Muscle layer of colon (tissue), 2 donors: Measurements from ENCODE around the gene TMEM11.
"Not testable (repeated sequence)": the region's sequence is repeated elsewhere in the genome, so short reads cannot be mapped to it uniquely, and the experiment has no call there.

Experiments used
- H3K27ac ChIP-seq: one replicate; pipeline ENCODE4 v1.7.0; 2013; ENCODE audit warnings: low read depth, mild to moderate bottlenecking, low read length, moderate library complexity
- H3K27me3 ChIP-seq, 2 donors: one replicate each; pipeline ENCODE4 v1.7.0; 2013; ENCODE audit warnings: low read length in 2 of 2, mild to moderate bottlenecking in 2 of 2; ENCODE audit not compliant: insufficient read depth in 2 of 2, control insufficient read depth in 1 of 2
- H3K36me3 ChIP-seq: one replicate; pipeline ENCODE4 v1.7.0; 2013; ENCODE audit warnings: mild to moderate bottlenecking, low read length; ENCODE audit not compliant: insufficient read depth
- H3K4me1 ChIP-seq: one replicate; pipeline ENCODE4 v1.7.0; 2013; ENCODE audit warnings: mild to moderate bottlenecking, low read length; ENCODE audit not compliant: insufficient read depth
- H3K4me3 ChIP-seq, 2 donors: one replicate each; pipeline ENCODE4 v1.7.0; 2013; ENCODE audit warnings: low read length in 2 of 2, low read depth in 1 of 2, mild to moderate bottlenecking in 1 of 2, moderate library complexity in 1 of 2
- H3K9ac ChIP-seq: one replicate; pipeline ENCODE4 v1.7.0; 2013; ENCODE audit warnings: low read length
- H3K9me3 ChIP-seq: one replicate; pipeline ENCODE4 v1.7.0; 2013; ENCODE audit warnings: mild to moderate bottlenecking, low read length
- donor health status: abdominal sarcoma.
- donor health status: Adenocarcinoma of cecum.

Gene TMEM11

GRCh38 chr17:21192414-21192813, 21.5 kb downstream of the TMEM11 start:
- H3K27ac ChIP-seq, H3K27me3 ChIP-seq, H3K9me3 ChIP-seq, H3K4me3 ChIP-seq, H3K9ac ChIP-seq: not testable (repeated sequence)
- peaks cover 24% of the 10 kb centered on the region for H3K36me3 ChIP-seq
- H3K4me1 ChIP-seq = peaks cover 10% of the 10 kb centered on the region

- Histone ChIP-seq H3K9ac (no peak overlapping the region), H3K4me1 (peaks cover 10% of the 10 kb centered on the region), H3K36me3 (peaks cover 17% of the 10 kb centered on the region), H3K4me3 (no peak overlapping the region), H3K27ac (no peak overlapping the region), H3K9me3 (no peaks in the 10 kb centered on the region), H3K27me3 (no peaks in the 10 kb centered on the region)
These were observed 22.3 kb downstream of the TMEM11 start for GRCh38 chr17:21191698-21192097.

- Histone ChIP-seq H3K4me1 (peaks cover 10% of the 10 kb centered on the region), H3K4me3 (no peak overlapping the region), H3K36me3 (peaks cover 11% of the 10 kb centered on the region), H3K27ac (no peak overlapping the region), H3K27me3 (no peaks in the 10 kb centered on the region), H3K9me3 (no peaks in the 10 kb centered on the region), H3K9ac (no peak overlapping the region)
These were observed 23.9 kb downstream of the TMEM11 start for GRCh38 chr17:21190078-21190477.

GRCh38 chr17:21189361-21189760, 24.6 kb downstream of the TMEM11 start:
- Histone ChIP-seq H3K27me3 (no peaks in the 10 kb centered on the region), H3K9me3 (no peaks in the 10 kb centered on the region), H3K4me3 (no peak overlapping the region), H3K4me1 (peaks cover 9% of the 10 kb centered on the region), H3K9ac (no peak overlapping the region), H3K27ac (no peak overlapping the region), H3K36me3 (peaks cover 19% of the 10 kb centered on the region)

GRCh38 chr17:21186399-21187187, 27.4 kb downstream of the TMEM11 start:
- Histone ChIP-seq H3K27ac (no peak overlapping the region), H3K27me3 (no peaks in the 10 kb centered on the region), H3K4me3 (no peak overlapping the region), H3K9ac (no peak overlapping the region), H3K9me3 (no peaks in the 10 kb centered on the region), H3K36me3 (peaks cover 19% of the 10 kb centered on the region), H3K4me1 (peaks cover 2% of the 10 kb centered on the region)

- no peak overlapping the region for H3K27ac ChIP-seq
- no peaks in the 10 kb centered on the region for H3K27me3 ChIP-seq
- no peaks in the 10 kb centered on the region for H3K9me3 ChIP-seq
- H3K4me3 ChIP-seq = no peak overlapping the region
- H3K36me3 ChIP-seq = peaks cover 19% of the 10 kb centered on the region
- no peaks in the 10 kb centered on the region for H3K4me1 ChIP-seq
- H3K9ac ChIP-seq = no peak overlapping the region
These were observed 28.9 kb downstream of the TMEM11 start for GRCh38 chr17:21185061-21185460.

- no peaks in the 10 kb centered on the region for H3K9me3 ChIP-seq
- H3K27ac ChIP-seq = no peak overlapping the region
- peaks cover 19% of the 10 kb centered on the region for H3K36me3 ChIP-seq
- H3K27me3 ChIP-seq = no peaks in the 10 kb centered on the region
- H3K4me3 ChIP-seq = no peak overlapping the region
- no peaks in the 10 kb centered on the region for H3K4me1 ChIP-seq
- no peak overlapping the region for H3K9ac ChIP-seq
These were observed 29.4 kb downstream of the TMEM11 start for GRCh38 chr17:21184570-21184969.

GRCh38 chr17:21183468-21183867, 30.5 kb downstream of the TMEM11 start:
- peaks cover 10% of the 10 kb centered on the region for H3K36me3 ChIP-seq

GRCh38 chr17:21177854-21178600, 35.9 kb downstream of the TMEM11 start:
- Histone ChIP-seq H3K36me3 (peaks cover 16% of the 10 kb centered on the region), H3K9me3 (no peaks in the 10 kb centered on the region), H3K9ac (no peak overlapping the region), H3K4me1 (peaks cover 4% of the 10 kb centered on the region), H3K27ac (no peak overlapping the region), H3K27me3 (no peaks in the 10 kb centered on the region), H3K4me3 (no peak overlapping the region)

More at GRCh38 chr17:21183468-21183867, 30.5 kb downstream of the TMEM11 start:
- H3K9me3 ChIP-seq = no peaks in the 10 kb centered on the region
- H3K27ac ChIP-seq = no peak overlapping the region
- H3K9ac ChIP-seq = no peak overlapping the region
- no peaks in the 10 kb centered on the region for H3K27me3 ChIP-seq
- H3K4me3 ChIP-seq = no peak overlapping the region
- no peaks in the 10 kb centered on the region for H3K4me1 ChIP-seq

- H3K27ac ChIP-seq = no peak overlapping the region
- H3K36me3 ChIP-seq = peaks cover 22% of the 10 kb centered on the region
- no peaks in the 10 kb centered on the region for H3K27me3 ChIP-seq
- no peak overlapping the region for H3K9ac ChIP-seq
- no peaks in the 10 kb centered on the region for H3K9me3 ChIP-seq
- no peak overlapping the region for H3K4me3 ChIP-seq
- H3K4me1 ChIP-seq = peaks cover 4% of the 10 kb centered on the region
These were observed 36.6 kb downstream of the TMEM11 start for GRCh38 chr17:21177401-21177800.

GRCh38 chr17:21176773-21177395, 37.1 kb downstream of the TMEM11 start:
- Histone ChIP-seq H3K27ac (no peak overlapping the region), H3K9ac (no peak overlapping the region), H3K4me1 (peaks cover 4% of the 10 kb centered on the region), H3K27me3 (no peaks in the 10 kb centered on the region), H3K36me3 (peaks cover 22% of the 10 kb centered on the region), H3K9me3 (no peaks in the 10 kb centered on the region), H3K4me3 (no peak overlapping the region)
